Measurements from ENCODE around the gene PPM1L. TPM values are rescaled to one million over a fixed set of nuclear protein-coding genes. Genes with fewer than 3 reads are reported as not detected.

PPM1L gene
- total and polyA plus RNA-seq, 2 of the 13 experiments (the other 11 are each of a cell fraction or from before 2014, with no cell fraction given) = 0.22 to 1.4 TPM

DNA sequence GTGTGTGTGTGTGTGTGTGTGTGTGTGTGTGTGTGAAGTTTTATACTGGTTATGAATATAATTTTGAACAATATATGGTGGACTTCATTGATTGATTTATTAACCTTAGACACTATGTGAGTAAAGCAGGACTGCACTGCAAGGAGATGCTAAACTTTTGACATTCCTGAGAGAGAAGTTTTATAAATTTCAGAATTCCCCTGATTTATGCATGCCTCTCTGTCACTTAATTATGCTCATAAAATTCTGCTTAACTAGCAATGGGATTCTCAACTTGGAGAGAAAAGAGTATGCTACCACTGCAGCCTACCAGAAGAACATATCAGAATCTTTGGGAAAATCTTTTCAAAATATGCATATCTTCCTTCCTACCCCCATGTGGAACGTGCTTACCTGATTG, 204.5 kb downstream of the PPM1L start (continued):
- TF ChIP-seq MTF1 (CRISPR knock-in tag; IDR thresholded peaks at IDR 0.05) = no peak
- no peak for TF ChIP-seq BHLHE40 (IDR thresholded peaks at IDR 0.05; ENCODE audit: low read length)

DNA sequence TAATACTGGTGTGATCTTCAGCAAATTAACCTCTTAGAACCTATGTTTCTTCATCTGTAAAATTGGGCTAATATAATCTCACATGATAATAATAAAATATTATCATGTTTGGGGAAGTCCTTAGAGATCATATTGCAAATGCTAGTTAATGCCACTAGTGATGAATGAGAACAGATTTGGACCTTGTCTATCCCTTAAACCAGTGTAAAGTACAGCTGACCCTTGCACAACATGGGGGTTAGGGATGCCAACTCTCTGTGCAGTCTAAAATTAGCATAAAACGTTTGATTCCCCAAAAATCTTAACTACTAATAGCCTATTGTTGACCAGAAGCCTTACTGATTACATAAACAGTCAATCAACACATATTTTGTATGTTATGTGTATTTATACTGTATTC, 207.9 kb downstream of the PPM1L start:
- in situ Hi-C loops (cut with HindIII; ENCODE audit: extremely low pct_ligation_motif_present, low pct_unique_long_range_greater_than_20kb) = no loop called here
- ChIA-PET POLR2A (no interaction called here), CTCF (ENCODE audit: low intra/inter-chr PET ratio, low total read pairs) (no interaction called here)
- no TSS peak for BruUV-seq (replicated peaks)
- WGBS (ENCODE audit: low lambda C conversion rate) = 0% methylated on average over 1 of the region's 1 CpG
- H3K36me3 ChIP-seq (replicated peaks in 1 of 2; ENCODE audit: control insufficient read depth in 1 of 2, insufficient read depth in 2 of 2, low read length in 2 of 2) = no peaks in the 10 kb centered on the region
- no peaks in the 10 kb centered on the region for H3K79me2 ChIP-seq (ENCODE audit: insufficient read depth, low read length)
- no peaks in the 10 kb centered on the region for H3K4me1 ChIP-seq (ENCODE audit: insufficient read depth, low read length)
- intact Hi-C loops (cut with micrococcal nuclease; ENCODE audit: unreplicated experiment) = no loop called here
- ATAC-seq (no peak), FAIRE-seq (no peak), DNase-seq (ENCODE audit: low spot score) (no peak)
- no peaks in the 10 kb centered on the region for H3K27me3 ChIP-seq (ENCODE audit: control insufficient read depth in 1 of 2, insufficient read depth in 2 of 2, low read length in 2 of 2)
- no peaks in the 10 kb centered on the region for H3K9me3 ChIP-seq (ENCODE audit: low read length)
- H3K9ac ChIP-seq (ENCODE audit: insufficient read depth, low read depth, low read length) = no peak overlapping the region
- no peak overlapping the region for H3K4me3 ChIP-seq (replicated peaks in 1 of 3; ENCODE audit: insufficient read depth in 1 of 3, low read depth in 2 of 3, low read length in 3 of 3)
- no peak overlapping the region for H2AFZ ChIP-seq (ENCODE audit: low read length)
- TF ChIP-seq TCF7 (IDR thresholded peaks at IDR 0.05; ENCODE audit: low read depth) (no peak), ZBTB20 (CRISPR knock-in tag; IDR thresholded peaks at IDR 0.05; ENCODE audit: borderline replicate concordance, low read depth) (no peak), HNF1B (CRISPR knock-in tag; IDR thresholded peaks at IDR 0.05) (no peak), ZNF562 (CRISPR knock-in tag; IDR thresholded peaks at IDR 0.05; ENCODE audit: borderline replicate concordance) (no peak)
- TF ChIP-seq, protein P1, sequence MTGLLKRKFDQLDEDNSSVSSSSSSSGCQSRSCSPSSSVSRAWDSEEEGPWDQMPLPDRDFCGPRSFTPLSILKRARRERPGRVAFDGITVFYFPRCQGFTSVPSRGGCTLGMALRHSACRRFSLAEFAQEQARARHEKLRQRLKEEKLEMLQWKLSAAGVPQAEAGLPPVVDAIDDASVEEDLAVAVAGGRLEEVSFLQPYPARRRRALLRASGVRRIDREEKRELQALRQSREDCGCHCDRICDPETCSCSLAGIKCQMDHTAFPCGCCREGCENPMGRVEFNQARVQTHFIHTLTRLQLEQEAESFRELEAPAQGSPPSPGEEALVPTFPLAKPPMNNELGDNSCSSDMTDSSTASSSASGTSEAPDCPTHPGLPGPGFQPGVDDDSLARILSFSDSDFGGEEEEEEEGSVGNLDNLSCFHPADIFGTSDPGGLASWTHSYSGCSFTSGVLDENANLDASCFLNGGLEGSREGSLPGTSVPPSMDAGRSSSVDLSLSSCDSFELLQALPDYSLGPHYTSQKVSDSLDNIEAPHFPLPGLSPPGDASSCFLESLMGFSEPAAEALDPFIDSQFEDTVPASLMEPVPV (CRISPR knock-in tag; IDR thresholded peaks at IDR 0.05) = no peak
- TF ChIP-seq, protein P2, sequence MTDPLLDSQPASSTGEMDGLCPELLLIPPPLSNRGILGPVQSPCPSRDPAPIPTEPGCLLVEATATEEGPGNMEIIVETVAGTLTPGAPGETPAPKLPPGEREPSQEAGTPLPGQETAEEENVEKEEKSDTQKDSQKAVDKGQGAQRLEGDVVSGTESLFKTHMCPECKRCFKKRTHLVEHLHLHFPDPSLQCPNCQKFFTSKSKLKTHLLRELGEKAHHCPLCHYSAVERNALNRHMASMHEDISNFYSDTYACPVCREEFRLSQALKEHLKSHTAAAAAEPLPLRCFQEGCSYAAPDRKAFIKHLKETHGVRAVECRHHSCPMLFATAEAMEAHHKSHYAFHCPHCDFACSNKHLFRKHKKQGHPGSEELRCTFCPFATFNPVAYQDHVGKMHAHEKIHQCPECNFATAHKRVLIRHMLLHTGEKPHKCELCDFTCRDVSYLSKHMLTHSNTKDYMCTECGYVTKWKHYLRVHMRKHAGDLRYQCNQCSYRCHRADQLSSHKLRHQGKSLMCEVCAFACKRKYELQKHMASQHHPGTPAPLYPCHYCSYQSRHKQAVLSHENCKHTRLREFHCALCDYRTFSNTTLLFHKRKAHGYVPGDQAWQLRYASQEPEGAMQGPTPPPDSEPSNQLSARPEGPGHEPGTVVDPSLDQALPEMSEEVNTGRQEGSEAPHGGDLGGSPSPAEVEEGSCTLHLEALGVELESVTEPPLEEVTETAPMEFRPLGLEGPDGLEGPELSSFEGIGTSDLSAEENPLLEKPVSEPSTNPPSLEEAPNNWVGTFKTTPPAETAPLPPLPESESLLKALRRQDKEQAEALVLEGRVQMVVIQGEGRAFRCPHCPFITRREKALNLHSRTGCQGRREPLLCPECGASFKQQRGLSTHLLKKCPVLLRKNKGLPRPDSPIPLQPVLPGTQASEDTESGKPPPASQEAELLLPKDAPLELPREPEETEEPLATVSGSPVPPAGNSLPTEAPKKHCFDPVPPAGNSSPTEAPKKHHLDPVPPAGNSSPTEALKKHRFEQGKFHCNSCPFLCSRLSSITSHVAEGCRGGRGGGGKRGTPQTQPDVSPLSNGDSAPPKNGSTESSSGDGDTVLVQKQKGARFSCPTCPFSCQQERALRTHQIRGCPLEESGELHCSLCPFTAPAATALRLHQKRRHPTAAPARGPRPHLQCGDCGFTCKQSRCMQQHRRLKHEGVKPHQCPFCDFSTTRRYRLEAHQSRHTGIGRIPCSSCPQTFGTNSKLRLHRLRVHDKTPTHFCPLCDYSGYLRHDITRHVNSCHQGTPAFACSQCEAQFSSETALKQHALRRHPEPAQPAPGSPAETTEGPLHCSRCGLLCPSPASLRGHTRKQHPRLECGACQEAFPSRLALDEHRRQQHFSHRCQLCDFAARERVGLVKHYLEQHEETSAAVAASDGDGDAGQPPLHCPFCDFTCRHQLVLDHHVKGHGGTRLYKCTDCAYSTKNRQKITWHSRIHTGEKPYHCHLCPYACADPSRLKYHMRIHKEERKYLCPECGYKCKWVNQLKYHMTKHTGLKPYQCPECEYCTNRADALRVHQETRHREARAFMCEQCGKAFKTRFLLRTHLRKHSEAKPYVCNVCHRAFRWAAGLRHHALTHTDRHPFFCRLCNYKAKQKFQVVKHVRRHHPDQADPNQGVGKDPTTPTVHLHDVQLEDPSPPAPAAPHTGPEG (CRISPR knock-in tag; IDR thresholded peaks at IDR 0.05) = no peak
- no peak overlapping the region for H3K27ac ChIP-seq (ENCODE audit: extremely low read length, insufficient read depth, low read length)
- no peak overlapping the region for H3K4me2 ChIP-seq (ENCODE audit: low read depth, low read length)
- no peaks in the 10 kb centered on the region for H4K20me1 ChIP-seq (ENCODE audit: insufficient read depth, low read length)

Data from HepG2 (cell line).